Activated B cell treated with CpG ODN at 0.5 μM for 24 hours (primary cell): ENCODE results near the gene FNBP1. TPM values are rescaled to one million over a fixed set of nuclear protein-coding genes. Genes with fewer than 3 reads are reported as not detected.

ENCODE experiments used
- ATAC-seq: fragments of 200-7000 bp; cut with Tn5 transposase; one replicate; pipeline ENCODE4 v1.10.0; 2021; ENCODE audit warnings: low read depth, mild to moderate bottlenecking, moderate library complexity
- CTCF ChIA-PET: fragments of 350-600 bp; sonication (Branson Sonifier 250); formaldehyde crosslinking; loops from one replicate; lab custom pipeline; 2021; ENCODE audit warnings: antibody characterized with exemption; lab: Charles Lee
- POLR2A ChIA-PET: fragments of 350-600 bp; sonication (Branson Sonifier 250); formaldehyde crosslinking; loops from one replicate; lab custom pipeline; 2021; ENCODE audit warnings: antibody characterized with exemption; lab: Charles Lee
- DNase-seq: peaks from one replicate; pipeline ENCODE4 v3.0.0; 2022
- H3K27ac Mint-ChIP-seq: one replicate; pipeline ENCODE4 v1.8.0; 2020; ENCODE audit warnings: mixed read lengths
- H3K27me3 Mint-ChIP-seq: one replicate; pipeline ENCODE4 v1.8.0; 2021; ENCODE audit warnings: mixed read lengths
- H3K36me3 Mint-ChIP-seq: one replicate; pipeline ENCODE4 v1.8.0; 2021; ENCODE audit warnings: low read depth, mixed read lengths
- H3K4me1 Mint-ChIP-seq: one replicate; pipeline ENCODE4 v1.8.0; 2021; ENCODE audit warnings: mixed read lengths
- H3K4me3 Mint-ChIP-seq: one replicate; pipeline ENCODE4 v1.8.0; 2020; ENCODE audit warnings: mild to moderate bottlenecking, mixed read lengths
- H3K9me3 Mint-ChIP-seq: one replicate; pipeline ENCODE4 v1.8.0; 2020; ENCODE audit warnings: mixed read lengths
- CTCF ChIP-seq: fragments of 200-600 bp; IDR thresholded peaks from one replicate; pipeline ENCODE4 v1.8.0; 2022; ENCODE audit warnings: antibody characterized with exemption, mild to moderate bottlenecking
- intact Hi-C: fragments of 100-400 bp; cut with micrococcal nuclease; formaldehyde crosslinking; loops from one replicate; pipeline ENCODE4 v1.15.1; 2024
- total RNA-seq: library from RNA; stranded (reverse); gene quantifications from 2 replicates; pipeline ENCODE4 v1.2.3, GENCODE V29; 2022

Gene FNBP1
- total RNA-seq, 1 donor from 2014 or later, result 501 TPM

- ATAC-seq (no peak), DNase-seq (no peak)
- intact Hi-C loops, result no loop called here
- Mint-ChIP-seq H3K27ac (no peak overlapping the region), H3K27me3 (no peaks in the 10 kb centered on the region), H3K4me3 (no peak overlapping the region), H3K36me3 (peaks cover 48% of the 10 kb centered on the region), H3K9me3 (no peaks in the 10 kb centered on the region), H3K4me1 (peaks cover 13% of the 10 kb centered on the region)
- no peak for TF ChIP-seq CTCF
- CTCF ChIA-PET, result no interaction called here
- POLR2A ChIA-PET, result no interaction called here
Measured at GRCh38 chr9:129873563-129874190, 169.3 kb downstream of the FNBP1 start.

GRCh38 chr9:129871046-129871445, 171.9 kb downstream of the FNBP1 start:
- Mint-ChIP-seq H3K9me3 (no peaks in the 10 kb centered on the region), H3K27me3 (no peaks in the 10 kb centered on the region), H3K27ac (no peak overlapping the region), H3K36me3 (peaks cover 44% of the 10 kb centered on the region), H3K4me3 (no peak overlapping the region), H3K4me1 (peaks cover 18% of the 10 kb centered on the region)
- TF ChIP-seq CTCF, result no peak
- ATAC-seq (no peak), DNase-seq (no peak)
- ChIA-PET CTCF (no interaction called here), POLR2A (interaction anchor here (0.6 kb wide), 1 partner anchor 92 kb away, joined by 5 read pairs; no protein-coding TSS in a partner anchor)
- intact Hi-C loops, result no loop called here

GRCh38 chr9:129869585-129870501, 173.1 kb downstream of the FNBP1 start:
- no peaks in the 10 kb centered on the region for H3K9me3 Mint-ChIP-seq
- CTCF ChIA-PET, result no interaction called here
- no peak for TF ChIP-seq CTCF
- peaks cover 41% of the 10 kb centered on the region for H3K36me3 Mint-ChIP-seq
- no peak overlapping the region for H3K4me3 Mint-ChIP-seq
- peaks cover 22% of the 10 kb centered on the region for H3K4me1 Mint-ChIP-seq
- intact Hi-C loops, result no loop called here
- no peaks in the 10 kb centered on the region for H3K27me3 Mint-ChIP-seq
- ATAC-seq, result no peak
- DNase-seq, result no peak
- peak overlapping the region; percentile 50 for H3K27ac Mint-ChIP-seq
- POLR2A ChIA-PET, result interaction anchor here (2.8 kb wide), 1 partner anchor 14 kb away, joined by 9 read pairs; no protein-coding TSS in a partner anchor

GRCh38 chr9:129868872-129869486, 174.0 kb downstream of the FNBP1 start:
- intact Hi-C loops, result no loop called here
- ChIA-PET CTCF (no interaction called here), POLR2A (interaction anchor here (2.8 kb wide), 1 partner anchor 15 kb away, joined by 9 read pairs; no protein-coding TSS in a partner anchor)
- DNase-seq, result no peak
- Mint-ChIP-seq H3K27me3 (no peaks in the 10 kb centered on the region), H3K4me3 (no peak overlapping the region), H3K4me1 (peaks cover 22% of the 10 kb centered on the region), H3K27ac (no peak overlapping the region), H3K9me3 (no peaks in the 10 kb centered on the region), H3K36me3 (peaks cover 36% of the 10 kb centered on the region)
- TF ChIP-seq CTCF, result no peak
- peak; percentile 76 for ATAC-seq
